Measurements from ENCODE around the gene TOLLIP. TPM values are rescaled to one million over a fixed set of nuclear protein-coding genes. Genes with fewer than 3 reads are reported as not detected.

The TOLLIP gene
- total and polyA plus RNA-seq, 10 donors: 16.1 to 67.4 (median 46.2) TPM

DNA sequence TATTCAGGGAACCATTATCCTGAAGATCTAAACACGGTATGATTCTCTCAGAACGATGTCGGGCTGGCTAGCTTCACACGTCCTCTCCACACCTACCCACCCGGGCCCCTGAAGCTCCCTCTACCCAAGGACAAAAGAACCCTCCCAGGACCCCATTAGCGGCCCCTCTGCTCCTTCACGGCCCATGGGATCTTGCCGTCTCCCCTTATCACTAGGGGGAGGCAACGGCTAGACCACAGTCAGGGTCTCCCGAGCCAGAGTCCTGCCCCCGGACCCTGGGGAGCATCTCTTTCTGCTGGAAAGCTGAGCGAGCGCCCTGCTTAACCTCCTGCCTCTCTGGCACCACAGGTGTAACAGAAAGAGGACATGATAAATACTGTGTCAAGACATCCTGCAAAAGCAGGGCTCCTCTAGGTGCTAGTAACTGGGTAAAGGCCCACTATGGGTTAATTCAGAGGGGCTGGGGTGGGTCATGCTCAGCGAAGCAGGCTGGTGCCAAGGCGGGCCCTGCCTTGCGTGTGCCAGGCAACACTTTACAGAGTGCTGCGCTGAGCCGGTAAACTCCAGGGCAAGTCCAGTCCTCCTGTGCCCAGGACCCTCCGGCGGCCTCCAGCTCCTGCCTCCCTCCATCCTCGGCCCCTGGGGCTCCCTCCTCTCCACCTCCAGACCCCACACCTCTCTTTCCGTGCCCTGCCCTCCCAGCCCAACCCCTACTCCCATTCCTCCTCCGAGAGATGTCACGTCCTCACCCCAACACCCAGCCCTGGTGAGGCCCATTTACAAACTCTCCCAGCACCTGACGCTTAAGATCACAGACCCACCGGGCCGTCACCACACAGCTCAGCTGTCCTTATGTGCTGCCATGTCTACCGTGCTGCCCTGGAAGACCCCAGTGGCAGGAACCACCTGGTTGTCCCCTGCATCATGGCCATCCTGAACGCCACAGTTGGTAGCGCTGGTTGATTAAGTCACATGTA is 3.0 kb downstream of the TOLLIP start:
- peaks cover 0 to 5% (median under 1%) of the 10 kb centered on the region in 8 donors for H3K9me3 ChIP-seq
- DNase-seq: peak; percentile 75
- intact Hi-C loops (cut with DNase I; ENCODE audit: low total_unique reads): loop anchor here (10.0 kb wide), 1 partner anchor 218 kb away; no protein-coding TSS in a partner anchor
- peak overlapping the region in 1 of 8 donors; percentile 80 for H3K4me3 ChIP-seq
- no peaks in the 10 kb centered on the region for H3K27me3 ChIP-seq (replicated peaks in 1 of 7)
- peaks cover 50 to 95% (median 86%) of the 10 kb centered on the region in 6 donors for H3K4me1 ChIP-seq
- no peak for TF ChIP-seq CTCF (IDR thresholded peaks at IDR 0.05 in 8 of 11, conservative IDR thresholded peaks at IDR 0.05 in 3 of 11)
- TF ChIP-seq POLR2A (IDR thresholded peaks at IDR 0.05): no peak
- TF ChIP-seq POLR2AphosphoS5 (IDR thresholded peaks at IDR 0.05): no peak
- WGBS, 5 donors: 88 to 93% (median 92%) methylated on average over 27 to 30 of the region's 30 CpGs
- peaks cover 0 to 57% (median 14%) of the 10 kb centered on the region in 6 donors for H3K36me3 ChIP-seq
- peak overlapping the region in 6 of 8 donors; percentile 34 to 98 (median 83) for H3K27ac ChIP-seq

GRCh38 chr11:1305501-1306056 is 3.9 kb downstream of the TOLLIP start:
- intact Hi-C loops (cut with DNase I; ENCODE audit: low total_unique reads): loop anchor here (10.0 kb wide), 1 partner anchor 219 kb away; no protein-coding TSS in a partner anchor
- no peak overlapping the region for H3K4me3 ChIP-seq
- H3K4me1 ChIP-seq: peaks cover 50 to 94% (median 82%) of the 10 kb centered on the region in 6 donors
- DNase-seq: peak; percentile 76
- peak overlapping the region in 1 of 8 donors; percentile 97 for H3K27ac ChIP-seq
- no peaks in the 10 kb centered on the region for H3K27me3 ChIP-seq (replicated peaks in 1 of 7)
- 88 to 91% (median 90%) methylated on average over 21 to 27 of the region's 27 CpGs for WGBS, 5 donors
- TF ChIP-seq CTCF (IDR thresholded peaks at IDR 0.05 in 8 of 11, conservative IDR thresholded peaks at IDR 0.05 in 3 of 11) (no peak), POLR2AphosphoS5 (IDR thresholded peaks at IDR 0.05) (peak in 1 of 3 donors; percentile 21), POLR2A (IDR thresholded peaks at IDR 0.05) (no peak)
- H3K36me3 ChIP-seq: peaks cover 0 to 66% (median 17%) of the 10 kb centered on the region in 6 donors
- peaks cover 0 to 4% (median 0%) of the 10 kb centered on the region in 8 donors for H3K9me3 ChIP-seq

GRCh38 chr11:1305063-1305495 is 4.4 kb downstream of the TOLLIP start:
- WGBS, 5 donors: 79 to 92% (median 90%) methylated on average over 13 of the region's 13 CpGs
- Histone ChIP-seq H3K36me3 (peaks cover 0 to 70% (median 17%) of the 10 kb centered on the region in 6 donors), H3K4me3 (no peak overlapping the region), H3K27ac (no peak overlapping the region), H3K27me3 (replicated peaks in 1 of 7) (no peaks in the 10 kb centered on the region), H3K9me3 (no peaks in the 10 kb centered on the region), H3K4me1 (peaks cover 45 to 93% (median 80%) of the 10 kb centered on the region in 6 donors)
- intact Hi-C loops (cut with DNase I; ENCODE audit: low total_unique reads): loop anchor here (10.0 kb wide), 1 partner anchor 220 kb away; no protein-coding TSS in a partner anchor
- no peak for TF ChIP-seq CTCF (IDR thresholded peaks at IDR 0.05 in 8 of 11, conservative IDR thresholded peaks at IDR 0.05 in 3 of 11)
- peak in 1 of 3 donors; percentile 0 for TF ChIP-seq POLR2AphosphoS5 (IDR thresholded peaks at IDR 0.05)
- TF ChIP-seq POLR2A (IDR thresholded peaks at IDR 0.05): no peak
- DNase-seq: peak; percentile 64
